Frontal cortex (tissue), 4 donors: ENCODE data around the gene SHE. TPM values are rescaled to one million over a fixed set of nuclear protein-coding genes. Genes with fewer than 3 reads are reported as not detected.
A peak's percentile ranks its signal among the peaks of the same experiment; 100 is the strongest.
"Not testable (repeated sequence)": the region's sequence is repeated elsewhere in the genome, so short reads cannot be mapped to it uniquely, and the experiment has no call there.

Experiments used
- DNase-seq, 2 donors: peaks; one replicate each; pipeline ENCODE4 v3.0.0; 2012; ENCODE audit warnings: low spot score in 2 of 2
- FAIRE-seq: peaks from 2 replicates; lab custom pipeline; 2012; peaks lifted over from hg19 to GRCh38; lab: Jason Lieb, UNC
- total RNA-seq: library from RNA; depleted of rRNA; stranded (reverse); fragments of >200 nt; gene quantifications from one replicate; pipeline ENCODE4 v1.2.3, GENCODE V29; 2014
- donor health status: control.
- donor health status: control.
- donor health status: control.

The SHE gene
- total RNA-seq, 1 donor from 2014 or later = 2.0 TPM

GRCh38 chr1:154519591-154519991 is 17.4 kb upstream of the SHE start:
- no peak for FAIRE-seq
- DNase-seq = no peak

DNA sequence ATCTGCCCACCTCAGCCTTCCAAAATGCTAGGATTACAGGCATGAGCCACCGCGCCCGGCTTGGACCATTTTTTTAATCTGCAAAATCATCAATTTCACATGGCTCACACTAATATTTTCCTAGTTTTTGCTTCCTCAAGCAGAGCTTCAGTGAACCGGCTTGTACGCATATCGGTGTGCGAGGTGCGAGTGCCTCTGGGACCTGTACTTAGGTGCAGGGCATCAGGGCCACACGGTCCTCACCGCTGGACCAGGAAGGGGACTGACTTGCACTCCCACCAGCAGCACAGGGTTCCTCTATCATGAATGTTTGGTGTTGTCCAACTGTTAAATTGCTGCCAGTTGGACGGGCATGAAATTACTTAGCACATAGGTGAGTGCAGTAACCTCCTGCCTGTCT is 15.4 kb upstream of the SHE start:
- DNase-seq = no peak
- FAIRE-seq = no peak

DNA sequence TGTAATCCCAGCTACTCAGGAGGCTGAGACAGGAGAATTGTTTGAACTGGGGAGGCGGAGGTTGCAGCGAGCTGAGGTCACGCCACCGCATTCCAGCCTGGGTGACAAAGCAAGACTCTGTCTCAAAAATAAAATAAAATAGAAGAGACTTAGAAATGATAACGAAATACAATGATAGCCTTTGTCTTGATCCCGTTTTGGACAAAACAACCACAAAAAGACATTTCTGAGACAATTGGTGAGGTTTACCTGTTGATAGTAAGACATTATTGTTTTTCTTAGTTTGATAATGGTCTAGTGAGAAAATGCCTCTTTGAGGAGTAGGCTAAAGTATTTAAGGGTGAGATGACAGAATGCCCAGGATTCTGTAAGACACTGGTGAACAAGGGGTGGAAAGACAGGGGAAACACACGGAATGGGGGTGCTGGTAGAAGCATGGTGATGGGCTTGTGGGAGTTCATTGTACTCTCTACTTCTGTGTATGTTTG is 11.9 kb upstream of the SHE start:
- DNase-seq (no peak), FAIRE-seq (no peak)

GRCh38 chr1:154512760-154513159 is 10.5 kb upstream of the SHE start:
- no peak for DNase-seq
- no peak for FAIRE-seq

DNA sequence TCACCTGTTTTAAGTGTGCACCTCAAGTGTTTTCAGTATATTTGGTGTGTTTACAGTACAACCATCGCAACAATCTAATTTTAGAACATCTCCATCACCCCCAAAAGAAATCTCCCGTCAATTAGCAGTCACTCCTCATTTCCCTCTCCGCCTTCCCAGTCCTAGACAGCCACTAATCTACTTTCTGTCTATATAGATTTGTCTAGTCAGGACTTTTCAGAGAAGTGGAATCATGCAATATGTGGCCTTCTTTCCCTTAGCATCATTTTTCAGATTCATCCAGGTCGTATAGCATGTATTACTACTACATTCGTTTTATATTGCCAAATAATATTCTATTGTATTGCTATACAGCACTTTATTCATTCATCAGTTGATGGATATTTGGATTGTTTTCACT is 1.7 kb upstream of the SHE start:
- no peak for DNase-seq
- FAIRE-seq = no peak

DNA sequence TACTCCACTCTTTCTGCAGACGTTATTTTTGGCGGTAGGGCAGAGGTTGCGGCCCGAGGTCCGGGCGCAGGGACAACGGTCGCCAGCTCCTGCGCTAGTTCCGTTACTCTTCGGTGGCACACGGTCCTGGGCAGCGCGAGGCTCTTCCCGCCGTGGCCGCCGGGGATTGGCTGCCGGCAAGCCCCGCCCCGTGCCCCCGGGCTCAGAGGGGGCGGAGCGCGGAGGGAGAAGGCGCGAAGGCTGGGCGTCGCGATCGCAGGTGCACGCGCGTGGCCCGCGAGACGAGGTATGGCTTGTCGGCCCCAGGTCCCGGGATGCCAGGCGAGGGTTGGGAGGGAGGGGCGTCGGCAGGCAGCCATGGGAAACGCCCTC is 518 bp upstream of the SHE start:
- FAIRE-seq (no peak), DNase-seq (no peak)

GRCh38 chr1:154501423-154502065 is 668 bp downstream of the SHE start:
- no peak for FAIRE-seq
- DNase-seq = peak; percentile 24 to 33

DNA sequence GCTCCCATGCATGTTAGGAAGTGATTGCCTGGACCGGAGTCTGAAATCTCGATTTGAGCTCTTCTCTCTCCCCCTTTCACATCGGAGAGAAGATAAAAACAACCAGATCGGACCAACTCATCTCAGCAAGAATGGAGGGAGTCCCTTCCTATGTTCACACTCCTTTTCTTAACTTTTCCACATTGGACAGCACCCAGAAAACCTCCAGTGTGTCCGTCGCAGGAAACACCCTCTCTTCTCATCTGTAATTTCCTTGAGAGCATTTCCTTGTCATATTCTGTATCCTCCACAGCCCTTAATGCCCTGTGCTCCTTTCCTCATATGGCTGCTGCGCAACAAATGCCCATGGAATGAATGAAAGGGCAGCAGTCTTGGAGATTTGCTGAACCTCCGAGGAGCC is 1.7 kb downstream of the SHE start:
- DNase-seq (no peak), FAIRE-seq (no peak)

DNA sequence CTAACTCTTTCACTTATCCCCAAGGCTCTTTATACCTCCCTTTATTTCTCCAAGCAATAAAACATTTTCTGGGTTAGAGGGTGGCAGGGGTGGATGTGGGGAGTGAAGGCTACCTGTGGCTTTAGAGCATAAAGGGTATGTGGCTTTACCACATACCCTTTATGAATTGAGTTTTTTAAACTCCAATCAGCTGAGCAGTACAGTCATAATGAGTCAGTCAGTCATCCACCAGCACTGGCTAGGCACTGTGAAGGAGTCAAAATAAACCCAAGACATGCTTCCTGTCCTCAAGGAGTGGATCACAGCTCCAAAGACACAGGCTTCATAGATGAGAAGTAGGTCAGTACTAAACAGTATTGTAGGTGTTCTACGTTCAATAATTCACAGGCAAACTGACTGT is 2.8 kb downstream of the SHE start:
- FAIRE-seq (no peak), DNase-seq (no peak)

GRCh38 chr1:154497026-154497806 is 5.0 kb downstream of the SHE start:
- FAIRE-seq (no peak), DNase-seq (no peak)

- DNase-seq = no peak
- no peak for FAIRE-seq
These were observed 5.8 kb downstream of the SHE start for GRCh38 chr1:154496383-154496782.

GRCh38 chr1:154495496-154496273 is 6.5 kb downstream of the SHE start:
- no peak for DNase-seq
- FAIRE-seq = no peak

GRCh38 chr1:154493276-154493675 is 8.9 kb downstream of the SHE start:
- DNase-seq (no peak), FAIRE-seq (no peak)

- DNase-seq (no peak), FAIRE-seq (no peak)
These were observed 10.1 kb downstream of the SHE start for GRCh38 chr1:154492115-154492514.

DNA sequence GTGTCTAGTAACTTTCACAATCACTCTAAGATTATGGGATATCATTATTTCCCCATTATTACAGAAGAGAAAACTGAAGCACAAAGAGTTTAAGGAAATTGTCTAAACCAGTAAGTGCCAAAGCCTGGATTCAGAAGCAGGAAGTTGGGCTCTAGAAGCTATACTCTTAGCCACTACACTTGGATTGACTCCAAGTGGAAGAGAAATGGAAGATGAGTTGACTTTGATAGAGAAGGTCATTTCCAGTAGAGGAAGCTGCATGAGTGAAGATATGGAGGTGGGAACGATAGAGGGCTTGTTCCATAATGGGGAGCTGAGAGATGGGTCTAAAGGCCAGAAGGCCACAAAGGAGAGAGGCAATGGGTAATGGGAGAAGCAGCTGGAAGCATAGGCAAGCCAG is 11.9 kb downstream of the SHE start:
- FAIRE-seq (no peak), DNase-seq (no peak)

GRCh38 chr1:154489695-154490274 is 12.4 kb downstream of the SHE start:
- DNase-seq (no peak), FAIRE-seq (no peak)

DNA sequence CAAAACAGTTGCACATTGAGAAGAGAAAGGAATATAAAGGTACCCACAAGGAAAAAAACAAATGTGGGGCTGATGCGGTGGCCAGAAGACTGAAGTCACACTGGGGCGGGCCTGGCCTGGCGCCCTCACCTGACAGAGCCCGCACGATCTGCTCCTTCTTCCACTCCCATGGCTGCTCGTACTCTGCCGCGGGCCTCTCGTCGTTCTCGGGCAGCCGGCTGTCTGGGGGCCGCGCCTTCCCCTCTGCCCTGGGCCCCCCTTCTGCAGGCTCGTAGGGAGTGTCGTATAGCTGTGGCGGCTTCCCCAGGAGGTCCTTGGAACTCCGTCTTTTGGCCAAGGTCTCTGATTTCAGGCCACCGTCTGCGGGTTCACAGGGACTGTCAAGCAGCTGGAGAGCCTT is 13.3 kb downstream of the SHE start:
- DNase-seq (no peak), FAIRE-seq (no peak)

DNA sequence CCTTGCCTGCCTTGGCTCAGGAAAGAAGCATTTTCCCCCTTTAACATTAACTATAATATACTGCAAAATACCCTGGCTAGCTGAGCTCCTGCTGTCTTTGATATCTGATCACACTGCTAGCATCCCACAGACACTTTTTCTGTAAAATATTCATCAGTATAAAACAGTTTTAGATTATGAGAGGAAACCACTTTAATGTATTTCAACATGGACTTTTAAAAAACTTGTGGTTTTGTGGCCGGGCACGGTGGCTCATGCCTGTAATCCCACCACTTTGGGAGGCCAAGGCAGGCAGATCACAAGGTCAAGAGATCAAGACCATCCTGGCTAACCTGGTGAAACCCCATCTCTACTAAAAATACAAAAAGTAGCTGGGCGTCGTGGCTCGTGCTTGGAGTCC is 15.5 kb downstream of the SHE start:
- DNase-seq, FAIRE-seq: not testable (repeated sequence)

DNA sequence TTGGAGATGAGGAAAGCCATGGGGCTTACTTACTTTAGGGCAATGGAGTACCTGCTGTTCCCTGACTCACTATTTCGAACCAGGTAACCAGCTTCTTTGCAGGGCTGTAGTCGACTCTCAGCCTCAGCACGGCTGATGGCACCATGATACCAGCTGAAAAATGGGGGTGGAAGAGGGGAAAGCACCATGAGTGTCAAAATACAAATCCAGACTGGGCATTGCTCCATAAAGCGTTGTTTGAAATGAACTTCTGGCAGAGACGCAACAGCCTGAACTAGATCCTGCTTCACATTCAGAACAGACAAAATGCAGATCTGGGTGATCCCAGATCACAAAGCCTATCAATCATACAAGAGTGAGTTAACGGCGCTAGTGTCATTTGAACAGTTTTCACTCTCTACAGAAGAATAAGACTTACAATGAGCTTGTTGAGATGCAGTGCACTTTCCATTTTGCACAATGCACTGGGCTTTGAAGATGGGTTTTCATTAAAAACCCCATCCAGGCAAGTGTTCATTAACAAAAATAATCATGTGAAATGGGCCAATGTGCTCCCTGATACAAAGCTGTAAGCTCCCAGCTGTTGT is 16.2 kb downstream of the SHE start:
- DNase-seq (no peak), FAIRE-seq (no peak)

- DNase-seq = no peak
- no peak for FAIRE-seq
These were observed 17.1 kb downstream of the SHE start for GRCh38 chr1:154485106-154485505.
